Endodermal cell (in vitro differentiated cells): ENCODE measurements around the gene DCUN1D3. TPM values are rescaled to one million over a fixed set of nuclear protein-coding genes. Genes with fewer than 3 reads are reported as not detected.
"Not testable (repeated sequence)": the region's sequence is repeated elsewhere in the genome, so short reads cannot be mapped to it uniquely, and the experiment has no call there.

ENCODE experiments used
- DNase-seq: peaks from one replicate; pipeline ENCODE4 v3.0.0-alpha.2; 2017
- H3K27ac ChIP-seq: 2 replicates; pipeline ENCODE4 v1.5.1; 2013; ENCODE audit warnings: mild to moderate bottlenecking, low read depth, low read length, moderate library complexity
- H3K27me3 ChIP-seq: 2 replicates; pipeline ENCODE4 v1.6.1; 2013; ENCODE audit warnings: mild to moderate bottlenecking, low read length, moderate library complexity; ENCODE audit not compliant: insufficient read depth, control insufficient read depth, poor library complexity, severe bottlenecking
- H3K36me3 ChIP-seq: 2 replicates; pipeline ENCODE4 v1.7.0; 2013; ENCODE audit warnings: mild to moderate bottlenecking, low read length, moderate library complexity; ENCODE audit not compliant: control insufficient read depth, insufficient read depth
- H3K4me1 ChIP-seq: one replicate; pipeline ENCODE4 v1.7.0; 2013; ENCODE audit warnings: low read length; ENCODE audit not compliant: control insufficient read depth, insufficient read depth
- H3K4me3 ChIP-seq: 2 replicates; pipeline ENCODE4 v1.5.1; 2013; ENCODE audit warnings: mild to moderate bottlenecking, low read length, moderate library complexity
- H3K9ac ChIP-seq: 2 replicates; pipeline ENCODE4 v1.6.1; 2013; ENCODE audit warnings: mild to moderate bottlenecking, low read length, moderate library complexity; ENCODE audit not compliant: poor library complexity, severe bottlenecking; ENCODE audit errors: extremely low read depth
- H3K9me3 ChIP-seq: 2 replicates; pipeline ENCODE4 v1.6.1; 2013; ENCODE audit warnings: mild to moderate bottlenecking, low read length, moderate library complexity; ENCODE audit not compliant: control insufficient read depth
- H3K27ac Mint-ChIP-seq: 2 replicates; pipeline ENCODE4 v1.8.0; 2020; ENCODE audit warnings: mixed read lengths
- H3K27me3 Mint-ChIP-seq: 2 replicates; pipeline ENCODE4 v1.8.0; 2021; ENCODE audit warnings: mild to moderate bottlenecking, mixed read lengths; ENCODE audit not compliant: insufficient read depth
- H3K36me3 Mint-ChIP-seq: 2 replicates; pipeline ENCODE4 v1.8.0; 2020; ENCODE audit warnings: low read depth, mixed read lengths
- H3K4me1 Mint-ChIP-seq: 2 replicates; pipeline ENCODE4 v1.8.0; 2020; ENCODE audit warnings: mixed read lengths
- H3K4me3 Mint-ChIP-seq: 2 replicates; pipeline ENCODE4 v1.8.0; 2020; ENCODE audit warnings: mild to moderate bottlenecking, moderate library complexity, mixed read lengths
- H3K9me3 Mint-ChIP-seq: 2 replicates; pipeline ENCODE4 v1.8.0; 2020; ENCODE audit warnings: mild to moderate bottlenecking, mixed read lengths
- WGBS, 2 experiments: methylation state at CpG; one replicate each; pipeline versions ENCODE4 v1.1.5 to v1.1.7; 2013; ENCODE audit warnings: missing lambda C conversion rate in 2 of 2, mixed read lengths in 1 of 2; ENCODE audit not compliant: insufficient coverage in 1 of 2, insufficient read length in 1 of 2; 5-methylcytosine and 5-hydroxymethylcytosine counted together
- total RNA-seq, 2 donors: library from RNA; stranded (reverse); fragmentation: NEBNext Ultra II Directional in 1 of 2; extraction: Animal tissue kit (Norgen Biotek cat#: 25700) in 1 of 2; gene quantifications; 2 replicates in 1 of 2; 3 replicates in 1 of 2; pipeline ENCODE4 v1.2.1, GENCODE V29; 2021
- TF ChIP-seq, protein P1 (sequence below): fragments of 200-600 bp; sonication (generic); conservative IDR thresholded peaks from 2 replicates; pipeline ENCODE4 v1.5.0; 2021; ENCODE audit warnings: antibody characterized with exemption, mild to moderate bottlenecking

Gene DCUN1D3
- total RNA-seq, 2 donors from 2014 or later, result 21.3 to 22.7 TPM

DNA sequence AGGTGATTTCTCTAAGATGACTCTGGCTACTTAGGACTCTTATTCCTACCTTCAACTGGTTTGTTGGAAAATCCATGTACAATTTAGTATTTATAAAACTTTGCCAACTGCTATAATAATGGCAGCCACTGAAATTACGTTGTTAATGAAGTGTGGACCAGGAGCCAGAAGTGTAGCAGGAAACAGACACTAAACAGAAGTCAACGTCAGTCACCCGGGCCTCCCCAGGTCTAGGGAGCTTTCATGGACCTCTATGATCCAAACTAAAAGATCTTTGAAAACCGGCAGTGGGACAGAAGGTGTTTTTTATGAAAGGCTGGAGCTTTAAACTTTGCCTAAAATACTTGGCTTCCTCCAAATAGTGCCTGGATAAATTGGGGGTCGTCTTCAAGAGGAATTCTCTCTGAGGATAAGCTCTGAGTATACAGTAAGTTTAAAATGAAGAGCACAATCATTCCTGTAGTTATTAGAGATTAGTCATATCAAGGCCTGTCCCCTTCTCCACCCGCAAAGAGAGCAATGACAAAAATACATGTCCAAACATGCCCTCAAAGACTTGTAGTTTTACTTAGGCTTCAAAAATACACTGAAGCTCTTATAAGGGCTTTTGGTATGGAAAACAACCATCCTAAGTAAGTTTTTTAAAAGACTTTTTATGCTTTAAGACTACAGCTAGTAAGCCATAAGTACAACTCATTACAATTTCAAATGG, 34.6 kb downstream of the DCUN1D3 start:
- no peak overlapping the region for H3K9ac ChIP-seq
- peaks cover 18% of the 10 kb centered on the region for H3K36me3 Mint-ChIP-seq
- peaks cover 29% of the 10 kb centered on the region for H3K4me1 Mint-ChIP-seq
- H3K4me3 ChIP-seq, result no peak overlapping the region
- H3K27ac Mint-ChIP-seq, result peak overlapping the region; percentile 81
- no peak for DNase-seq
- H3K4me3 Mint-ChIP-seq, result no peak overlapping the region
- no peaks in the 10 kb centered on the region for H3K27me3 ChIP-seq
- 96 to 100% methylated on average over 4 to 6 of the region's 6 CpGs for WGBS, 2 experiments
- peaks cover 12% of the 10 kb centered on the region for H3K4me1 ChIP-seq
- H3K36me3 ChIP-seq, result peaks cover 15% of the 10 kb centered on the region
- no peak overlapping the region for H3K27ac ChIP-seq
- H3K9me3 Mint-ChIP-seq, result no peaks in the 10 kb centered on the region
- TF ChIP-seq, protein P1, sequence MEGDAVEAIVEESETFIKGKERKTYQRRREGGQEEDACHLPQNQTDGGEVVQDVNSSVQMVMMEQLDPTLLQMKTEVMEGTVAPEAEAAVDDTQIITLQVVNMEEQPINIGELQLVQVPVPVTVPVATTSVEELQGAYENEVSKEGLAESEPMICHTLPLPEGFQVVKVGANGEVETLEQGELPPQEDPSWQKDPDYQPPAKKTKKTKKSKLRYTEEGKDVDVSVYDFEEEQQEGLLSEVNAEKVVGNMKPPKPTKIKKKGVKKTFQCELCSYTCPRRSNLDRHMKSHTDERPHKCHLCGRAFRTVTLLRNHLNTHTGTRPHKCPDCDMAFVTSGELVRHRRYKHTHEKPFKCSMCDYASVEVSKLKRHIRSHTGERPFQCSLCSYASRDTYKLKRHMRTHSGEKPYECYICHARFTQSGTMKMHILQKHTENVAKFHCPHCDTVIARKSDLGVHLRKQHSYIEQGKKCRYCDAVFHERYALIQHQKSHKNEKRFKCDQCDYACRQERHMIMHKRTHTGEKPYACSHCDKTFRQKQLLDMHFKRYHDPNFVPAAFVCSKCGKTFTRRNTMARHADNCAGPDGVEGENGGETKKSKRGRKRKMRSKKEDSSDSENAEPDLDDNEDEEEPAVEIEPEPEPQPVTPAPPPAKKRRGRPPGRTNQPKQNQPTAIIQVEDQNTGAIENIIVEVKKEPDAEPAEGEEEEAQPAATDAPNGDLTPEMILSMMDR, result no peak
- H3K27me3 Mint-ChIP-seq, result no peaks in the 10 kb centered on the region
- no peaks in the 10 kb centered on the region for H3K9me3 ChIP-seq

DNA sequence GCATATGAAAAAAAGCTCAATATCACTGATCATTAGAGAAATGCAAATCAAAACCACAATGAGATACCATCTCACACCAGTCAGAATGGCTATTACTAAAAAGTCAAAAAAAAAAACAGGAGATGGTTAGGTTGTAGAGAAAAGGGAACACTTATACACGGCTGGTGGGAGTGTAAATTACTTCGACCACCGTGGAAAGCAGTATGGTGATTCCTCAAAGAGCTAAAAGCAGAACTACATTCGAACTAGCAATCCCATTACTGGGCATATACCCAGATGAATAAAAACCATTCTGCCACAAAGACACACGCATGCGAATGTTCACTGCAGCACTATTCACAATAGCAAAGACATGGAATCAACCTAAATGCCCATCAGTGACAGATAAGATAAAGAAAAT, 35.8 kb downstream of the DCUN1D3 start:
- not testable (repeated sequence) for H3K4me3 ChIP-seq, H3K27ac ChIP-seq, H3K4me1 ChIP-seq, H3K9me3 Mint-ChIP-seq, DNase-seq, H3K4me3 Mint-ChIP-seq, H3K27ac Mint-ChIP-seq, H3K9ac ChIP-seq, H3K27me3 Mint-ChIP-seq, H3K9me3 ChIP-seq, H3K27me3 ChIP-seq
- H3K36me3 ChIP-seq, result peaks cover 26% of the 10 kb centered on the region
- WGBS, 2 experiments, result 86 to 100% methylated on average over 1 to 6 of the region's 6 CpGs
- H3K36me3 Mint-ChIP-seq, result peaks cover 25% of the 10 kb centered on the region
- peaks cover 27% of the 10 kb centered on the region for H3K4me1 Mint-ChIP-seq

DNA sequence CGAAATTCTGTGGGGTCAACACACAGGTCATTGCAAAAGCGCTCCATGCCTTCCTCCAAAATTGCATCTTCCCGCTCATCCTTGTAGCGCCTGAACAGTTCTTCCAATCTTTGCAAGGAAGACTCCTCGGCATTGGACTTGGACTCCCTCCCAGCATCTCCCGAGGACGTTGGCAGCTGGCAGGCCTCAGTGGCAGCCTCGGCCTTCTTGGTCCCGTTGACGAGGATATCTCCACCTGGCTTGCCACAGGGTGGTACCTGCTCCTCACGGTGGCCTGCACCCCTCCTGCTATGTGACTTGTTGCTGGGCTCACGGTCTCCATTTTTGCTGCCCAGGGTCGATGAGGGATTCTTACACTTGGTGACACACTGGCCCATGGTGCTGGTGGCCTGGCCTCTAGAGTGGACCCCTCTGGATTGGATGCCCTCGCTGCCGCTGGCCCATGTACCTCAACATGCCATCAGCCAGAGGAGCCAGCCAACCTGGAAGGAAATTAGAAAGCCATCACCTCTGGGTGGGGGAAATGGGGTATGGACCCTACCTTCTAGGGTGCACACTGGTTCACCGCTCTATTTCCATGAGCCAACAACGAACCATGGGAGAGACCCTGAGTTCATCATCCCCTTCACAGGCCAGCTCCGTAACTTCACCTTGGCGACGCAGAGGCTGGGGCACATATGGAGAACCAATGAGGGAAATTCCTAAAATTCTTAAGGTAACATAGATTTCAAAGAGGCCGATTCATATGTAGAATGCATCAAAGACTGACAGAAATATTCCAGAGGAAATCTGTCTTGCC, 37.8 kb downstream of the DCUN1D3 start:
- H3K27ac Mint-ChIP-seq, result peak overlapping the region; percentile 64

DNA sequence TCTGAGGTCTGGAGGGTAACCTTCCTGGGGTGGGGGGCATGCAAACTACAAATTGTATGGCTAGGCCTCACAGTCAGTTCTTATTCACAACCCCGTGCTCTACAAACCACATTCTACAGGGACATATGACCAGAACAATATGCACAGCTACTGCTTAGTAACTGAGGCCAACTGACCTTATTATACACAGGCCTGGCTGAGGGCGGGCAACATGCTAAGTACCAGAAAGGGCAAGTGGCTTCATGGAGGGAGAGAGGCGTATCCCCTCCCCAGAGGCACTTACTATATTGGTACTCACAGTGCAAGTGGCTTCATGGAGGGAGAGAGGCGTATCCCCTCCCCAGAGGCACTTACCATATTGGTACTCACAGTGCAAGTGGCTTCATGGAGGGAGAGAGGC, 39.2 kb downstream of the DCUN1D3 start:
- not testable (repeated sequence) for H3K4me1 ChIP-seq, H3K27me3 ChIP-seq, H3K4me3 Mint-ChIP-seq, H3K27ac ChIP-seq, H3K9me3 Mint-ChIP-seq, H3K27me3 Mint-ChIP-seq, H3K4me3 ChIP-seq, H3K9ac ChIP-seq, DNase-seq, H3K9me3 ChIP-seq
- Mint-ChIP-seq H3K4me1 (peaks cover 15% of the 10 kb centered on the region), H3K36me3 (peaks cover 35% of the 10 kb centered on the region), H3K27ac (peak overlapping the region; percentile 74)
- WGBS, 2 experiments, result 94 to 100% methylated on average over 2 of the region's 4 CpGs
- H3K36me3 ChIP-seq, result peaks cover 32% of the 10 kb centered on the region

More for the DNA sequence above, 37.8 kb downstream of the DCUN1D3 start:
- Histone ChIP-seq H3K27ac (no peak overlapping the region), H3K36me3 (peaks cover 30% of the 10 kb centered on the region), H3K9me3 (no peaks in the 10 kb centered on the region), H3K4me3 (no peak overlapping the region), H3K4me1 (peaks cover 6% of the 10 kb centered on the region), H3K27me3 (no peaks in the 10 kb centered on the region), H3K9ac (no peak overlapping the region)
- 94 to 95% methylated on average over 17 to 21 of the region's 21 CpGs for WGBS, 2 experiments
- Mint-ChIP-seq H3K27me3 (no peaks in the 10 kb centered on the region), H3K4me3 (no peak overlapping the region), H3K36me3 (peaks cover 28% of the 10 kb centered on the region), H3K9me3 (no peaks in the 10 kb centered on the region), H3K4me1 (peaks cover 23% of the 10 kb centered on the region)
- DNase-seq, result no peak
- TF ChIP-seq, protein P1, result no peak
